Subcutaneous abdominal adipose tissue (tissue), 5 donors: Measurements from ENCODE around the gene CPZ.

Experiments
- H3K27ac ChIP-seq: one replicate; pipeline ENCODE4 v1.7.0; 2013; ENCODE audit warnings: low read depth, mild to moderate bottlenecking, inconsistent platforms, low read length, moderate library complexity
- H3K27me3 ChIP-seq, 5 donors: one replicate each; pipeline ENCODE4 v1.7.0; 2013; ENCODE audit warnings: low read length in 5 of 5, inconsistent platforms in 1 of 5; ENCODE audit not compliant: control insufficient read depth in 5 of 5, insufficient read depth in 4 of 5
- H3K36me3 ChIP-seq, 5 donors: one replicate each; pipeline ENCODE4 v1.7.0; 2013; ENCODE audit warnings: low read length in 5 of 5; ENCODE audit not compliant: control insufficient read depth in 5 of 5, insufficient read depth in 5 of 5
- H3K4me1 ChIP-seq, 5 donors: one replicate each; pipeline ENCODE4 v1.7.0; 2013; ENCODE audit warnings: low read length in 5 of 5, mild to moderate bottlenecking in 3 of 5, moderate library complexity in 1 of 5; ENCODE audit not compliant: control insufficient read depth in 5 of 5, insufficient read depth in 5 of 5
- H3K4me3 ChIP-seq, 5 donors: one replicate each; pipeline ENCODE4 v1.7.0; 2013; ENCODE audit warnings: low read length in 5 of 5, low read depth in 1 of 5
- H3K9ac ChIP-seq, 5 donors: one replicate each; pipeline ENCODE4 v1.7.0; 2013; ENCODE audit warnings: low read length in 5 of 5, mild to moderate bottlenecking in 4 of 5, moderate library complexity in 3 of 5
- H3K9me3 ChIP-seq, 5 donors: one replicate each; pipeline ENCODE4 v1.7.0; 2013; ENCODE audit warnings: low read length in 5 of 5; ENCODE audit not compliant: control insufficient read depth in 5 of 5
- donor health status: healthy.
- donor health status: healthy.
- donor health status: healthy.
- donor health status: healthy.
- donor health status: healthy.

Gene CPZ

GRCh38 chr4:8586246-8586645 lies 6.3 kb upstream of the CPZ start:
- Histone ChIP-seq H3K4me1 (no peaks in the 10 kb centered on the region), H3K9me3 (peaks cover 0 to 1% (median 0%) of the 10 kb centered on the region in 5 donors), H3K27ac (no peak overlapping the region), H3K36me3 (no peaks in the 10 kb centered on the region), H3K9ac (no peak overlapping the region), H3K27me3 (peaks cover 19 to 60% (median 41%) of the 10 kb centered on the region in 5 donors), H3K4me3 (no peak overlapping the region)

DNA sequence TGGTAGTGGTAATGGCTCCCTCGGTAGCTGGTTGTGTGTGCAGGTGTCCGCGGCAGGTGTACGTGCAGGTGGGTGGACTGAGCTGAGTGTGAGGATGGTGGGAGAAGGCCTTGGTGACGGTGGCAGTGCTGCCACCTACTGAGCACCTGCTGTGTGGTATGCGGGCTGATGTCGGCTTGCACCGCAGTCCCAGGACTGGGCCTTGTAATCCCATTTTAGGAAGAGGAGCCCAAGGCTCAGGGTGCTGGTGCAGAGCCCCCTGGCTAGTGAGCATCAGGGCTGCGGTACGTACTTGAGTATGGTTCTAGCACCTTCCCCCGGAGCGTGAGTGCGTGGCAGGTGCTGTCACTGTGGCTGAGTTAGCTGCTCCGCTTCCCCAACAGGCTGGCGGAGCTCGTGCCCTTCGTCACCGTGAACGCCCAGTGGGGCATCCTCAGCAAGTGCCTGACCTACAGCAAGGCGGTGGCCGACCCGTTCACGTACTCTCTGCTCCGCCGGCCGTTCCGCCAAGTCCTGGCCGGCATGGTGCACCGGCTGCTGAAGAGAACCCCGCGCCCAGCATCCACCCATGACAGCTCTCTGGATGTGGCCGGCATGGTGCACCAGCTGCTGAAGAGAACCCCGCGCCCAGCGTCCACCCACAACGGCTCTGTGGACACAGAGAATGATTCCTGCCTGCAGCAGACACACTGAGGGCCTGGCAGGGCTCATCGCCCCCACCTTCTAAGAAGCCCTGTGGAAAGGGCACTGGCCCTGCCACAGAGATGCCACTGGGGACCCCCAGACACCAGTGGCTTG lies 5.7 kb upstream of the CPZ start:
- Histone ChIP-seq H3K4me3 (no peak overlapping the region), H3K27me3 (peaks cover 18 to 64% (median 41%) of the 10 kb centered on the region in 5 donors), H3K36me3 (no peaks in the 10 kb centered on the region)

DNA sequence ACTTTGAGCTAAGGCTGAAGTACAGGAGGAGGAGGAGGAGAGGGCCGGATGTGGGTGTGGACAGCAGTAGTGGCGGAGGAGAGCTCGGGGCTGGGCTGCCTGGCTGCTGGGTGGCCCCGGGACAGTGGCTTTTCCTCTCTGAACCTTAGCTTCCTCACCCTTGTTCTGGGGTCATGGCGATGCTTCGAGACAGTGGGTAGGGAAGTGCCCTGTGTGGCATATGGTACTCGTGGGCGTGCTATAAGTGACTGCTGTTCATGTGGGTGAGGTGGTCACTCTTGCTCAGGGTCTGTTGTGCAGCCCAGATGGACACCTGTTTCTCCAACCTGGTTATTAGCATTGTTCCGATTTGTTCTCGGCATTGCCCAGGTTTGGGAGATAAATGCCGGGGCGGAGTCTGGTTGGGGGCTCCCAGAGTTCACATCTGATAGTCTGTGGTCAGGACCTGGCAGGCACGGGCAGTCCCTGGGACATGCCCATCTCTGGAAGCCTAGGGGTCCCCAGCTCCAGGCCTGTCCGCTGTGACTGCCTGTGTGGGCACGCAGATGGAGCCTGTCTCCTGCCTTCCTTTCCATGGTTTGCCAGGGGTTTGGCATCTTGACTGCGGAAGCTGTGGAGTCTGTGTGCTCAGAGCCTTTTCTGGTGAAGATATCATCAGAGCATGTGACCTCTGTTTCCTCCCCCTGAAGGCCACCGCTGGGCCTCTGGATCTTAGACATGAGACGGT lies 4.9 kb upstream of the CPZ start:
- H3K27ac ChIP-seq, result no peak overlapping the region
- no peaks in the 10 kb centered on the region for H3K9me3 ChIP-seq
- H3K27me3 ChIP-seq, result peaks cover 23 to 64% (median 48%) of the 10 kb centered on the region in 5 donors
- H3K4me1 ChIP-seq, result peaks cover 0 to 4% (median 0%) of the 10 kb centered on the region in 5 donors
- H3K9ac ChIP-seq, result no peak overlapping the region
- H3K36me3 ChIP-seq, result no peaks in the 10 kb centered on the region
- no peak overlapping the region for H3K4me3 ChIP-seq

More for the DNA sequence above, 5.7 kb upstream of the CPZ start:
- no peaks in the 10 kb centered on the region for H3K9me3 ChIP-seq
- H3K27ac ChIP-seq, result no peak overlapping the region
- H3K9ac ChIP-seq, result no peak overlapping the region
- no peaks in the 10 kb centered on the region for H3K4me1 ChIP-seq

DNA sequence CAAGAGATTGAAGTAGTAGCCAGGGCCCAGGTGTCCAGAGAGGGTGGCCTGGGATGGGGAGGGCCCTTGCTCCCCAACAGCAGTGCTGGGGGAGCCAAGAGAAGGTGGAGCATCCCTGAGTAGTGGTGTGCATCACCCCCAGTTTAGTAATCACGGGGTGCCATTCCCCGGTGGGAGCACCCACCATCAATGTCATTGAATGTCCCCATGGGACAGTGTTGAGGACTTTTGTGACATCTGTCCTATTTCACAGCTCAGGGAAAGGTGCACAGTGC lies 4.4 kb upstream of the CPZ start:
- Histone ChIP-seq H3K9me3 (no peaks in the 10 kb centered on the region), H3K4me3 (no peak overlapping the region), H3K4me1 (peaks cover 0 to 9% (median 4%) of the 10 kb centered on the region in 5 donors), H3K9ac (no peak overlapping the region), H3K36me3 (no peaks in the 10 kb centered on the region), H3K27ac (no peak overlapping the region), H3K27me3 (peaks cover 22 to 67% (median 50%) of the 10 kb centered on the region in 5 donors)

GRCh38 chr4:8589336-8589735 lies 3.2 kb upstream of the CPZ start:
- peaks cover 0 to 11% (median 6%) of the 10 kb centered on the region in 5 donors for H3K4me1 ChIP-seq
- no peak overlapping the region for H3K4me3 ChIP-seq
- peaks cover 27 to 79% (median 61%) of the 10 kb centered on the region in 5 donors for H3K27me3 ChIP-seq
- no peak overlapping the region for H3K9ac ChIP-seq
- no peak overlapping the region for H3K27ac ChIP-seq
- H3K36me3 ChIP-seq, result no peaks in the 10 kb centered on the region
- H3K9me3 ChIP-seq, result no peaks in the 10 kb centered on the region

DNA sequence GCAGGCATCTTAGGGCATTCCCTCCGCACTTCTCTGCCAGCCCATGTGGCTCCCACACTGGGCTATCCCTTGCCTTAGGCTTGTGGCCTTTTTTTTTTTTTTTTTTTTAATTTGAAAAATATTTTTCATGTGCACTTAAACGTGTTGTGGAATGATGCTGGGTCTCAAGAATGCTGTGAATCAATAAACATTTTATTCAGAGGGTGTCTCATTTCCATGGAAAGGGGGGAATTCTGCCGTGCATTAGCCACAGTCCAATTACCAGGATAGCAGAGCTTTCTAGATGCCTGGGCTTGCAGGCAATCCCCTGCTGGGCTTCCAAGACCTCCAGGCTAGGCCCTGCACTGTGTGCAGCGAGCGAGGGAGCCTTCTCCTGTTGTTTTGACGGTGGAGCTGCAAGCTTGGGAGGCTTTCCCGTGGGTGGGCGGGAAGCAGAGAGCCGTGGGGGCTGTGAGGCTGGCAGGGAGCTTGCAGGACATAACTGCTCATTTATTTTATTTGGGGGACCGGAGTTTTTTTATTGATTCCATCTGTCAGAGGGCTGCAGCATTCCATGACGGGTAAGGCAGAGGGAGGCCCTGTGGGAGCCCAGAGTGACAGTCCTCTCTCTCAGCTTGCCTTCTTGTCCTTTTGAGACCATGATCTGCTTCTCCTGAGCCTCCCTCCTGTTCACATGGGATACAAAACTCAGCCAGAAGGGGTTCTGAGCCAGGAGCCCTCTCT lies 2.6 kb upstream of the CPZ start:
- H3K27me3 ChIP-seq, result peaks cover 27 to 78% (median 61%) of the 10 kb centered on the region in 5 donors
- no peaks in the 10 kb centered on the region for H3K36me3 ChIP-seq
- no peaks in the 10 kb centered on the region for H3K9me3 ChIP-seq
- no peak overlapping the region for H3K27ac ChIP-seq
- no peak overlapping the region for H3K4me3 ChIP-seq
- no peak overlapping the region for H3K9ac ChIP-seq
- H3K4me1 ChIP-seq, result peaks cover 0 to 11% (median 6%) of the 10 kb centered on the region in 5 donors

GRCh38 chr4:8590546-8590880 lies 2.1 kb upstream of the CPZ start:
- H3K27me3 ChIP-seq, result peaks cover 27 to 72% (median 56%) of the 10 kb centered on the region in 5 donors
- no peaks in the 10 kb centered on the region for H3K36me3 ChIP-seq
- no peak overlapping the region for H3K27ac ChIP-seq

GRCh38 chr4:8591114-8591513 lies 1.5 kb upstream of the CPZ start:
- Histone ChIP-seq H3K9me3 (no peaks in the 10 kb centered on the region), H3K27ac (no peak overlapping the region), H3K27me3 (peaks cover 26 to 66% (median 50%) of the 10 kb centered on the region in 5 donors), H3K9ac (no peak overlapping the region), H3K4me3 (no peak overlapping the region), H3K4me1 (peaks cover 2 to 17% (median 6%) of the 10 kb centered on the region in 5 donors), H3K36me3 (no peaks in the 10 kb centered on the region)

More at GRCh38 chr4:8590546-8590880, 2.1 kb upstream of the CPZ start:
- Histone ChIP-seq H3K4me3 (no peak overlapping the region), H3K9ac (no peak overlapping the region), H3K4me1 (peaks cover under 1 to 16% (median 6%) of the 10 kb centered on the region in 5 donors), H3K9me3 (no peaks in the 10 kb centered on the region)

- Histone ChIP-seq H3K9me3 (no peaks in the 10 kb centered on the region), H3K27ac (no peak overlapping the region), H3K36me3 (no peaks in the 10 kb centered on the region), H3K4me1 (peaks cover 2 to 17% (median 6%) of the 10 kb centered on the region in 5 donors), H3K27me3 (peaks cover 24 to 59% (median 45%) of the 10 kb centered on the region in 5 donors), H3K9ac (no peak overlapping the region), H3K4me3 (no peak overlapping the region)
Observed at GRCh38 chr4:8591626-8592365, 769 bp upstream of the CPZ start.
